Activated gamma-delta T cell treated with anti-CD3 and anti-CD28 coated beads, Interleukin-2, amount 50 U/mL, for 16 hours (primary cell): ENCODE data around the gene KRTAP9-6.
"Not testable (repeated sequence)": the region's sequence is repeated elsewhere in the genome, so short reads cannot be mapped to it uniquely, and the experiment has no call there.

Experiments used
- DNase-seq: peaks from one replicate; pipeline ENCODE4 v3.0.0-alpha.2; 2020; ENCODE audit warnings: low read depth

KRTAP9-6 gene, protein sequence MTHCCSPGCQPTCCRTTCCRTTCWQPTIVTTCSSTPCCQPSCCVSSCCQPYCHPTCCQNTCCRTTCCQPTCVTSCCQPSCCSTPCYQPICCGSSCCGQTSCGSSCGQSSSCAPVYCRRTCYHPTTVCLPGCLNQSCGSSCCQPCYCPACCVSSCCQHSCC

DNA sequence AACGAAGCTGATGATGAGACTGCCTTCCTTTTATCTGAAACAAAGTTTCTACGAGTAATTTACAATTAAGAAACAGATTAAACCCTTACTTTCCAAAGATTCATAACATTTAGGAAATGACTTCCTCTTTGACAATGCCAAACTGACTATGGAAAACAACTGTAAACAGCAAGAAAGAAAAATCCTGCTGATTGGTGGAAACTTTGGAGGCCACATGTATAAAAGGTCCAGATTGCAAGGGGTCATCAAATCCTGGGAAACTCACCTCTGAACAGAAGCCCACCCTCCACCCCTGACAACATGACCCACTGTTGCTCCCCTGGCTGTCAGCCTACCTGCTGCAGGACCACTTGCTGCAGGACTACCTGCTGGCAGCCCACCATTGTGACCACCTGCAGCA is at the start of gene KRTAP9-6:
TSS of gene KRTAP9-6 (plus strand) at position 301 of the 400 bp plus-strand sequence. CDS start at position 301, 0 bp downstream.
- no peak for DNase-seq

DNA sequence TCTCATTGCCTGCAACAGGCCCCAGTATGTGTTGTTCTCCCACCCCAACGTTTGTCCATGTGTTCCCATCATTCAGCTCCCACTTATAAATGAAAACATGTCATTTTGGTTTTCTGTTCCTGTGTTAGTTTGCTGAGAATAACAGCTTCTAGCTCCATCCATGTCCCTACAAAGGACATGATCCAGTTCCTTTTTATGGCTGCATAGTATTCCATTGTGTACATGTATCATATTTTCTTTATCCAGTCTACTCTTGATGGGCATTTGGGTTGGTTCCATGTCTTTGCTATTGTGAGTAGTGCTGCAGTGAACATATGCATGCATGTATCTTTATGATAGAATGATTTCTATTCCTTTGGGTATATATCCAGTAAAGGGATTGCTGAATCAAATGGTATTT is 49.5 kb upstream of the KRTAP9-6 start:
- DNase-seq: no peak

DNA sequence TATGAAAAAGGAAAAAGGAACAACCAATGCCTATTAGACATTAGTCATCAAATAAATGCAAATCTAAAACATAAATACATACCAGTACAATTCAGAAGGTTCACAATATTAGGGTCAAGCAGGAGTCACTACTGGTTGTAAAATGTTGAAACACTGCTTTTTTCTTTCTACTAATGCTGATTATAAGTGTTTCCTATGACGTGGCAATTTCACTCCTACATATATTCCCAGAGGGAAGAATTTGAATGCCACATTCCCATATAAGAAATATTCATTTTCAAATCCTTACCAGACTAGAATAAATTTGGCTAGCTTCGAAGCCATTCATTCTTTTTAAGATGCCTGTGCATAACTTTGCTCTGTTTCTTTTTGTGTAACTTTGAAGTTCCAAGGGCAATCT is 41.4 kb upstream of the KRTAP9-6 start:
- no peak for DNase-seq

DNA sequence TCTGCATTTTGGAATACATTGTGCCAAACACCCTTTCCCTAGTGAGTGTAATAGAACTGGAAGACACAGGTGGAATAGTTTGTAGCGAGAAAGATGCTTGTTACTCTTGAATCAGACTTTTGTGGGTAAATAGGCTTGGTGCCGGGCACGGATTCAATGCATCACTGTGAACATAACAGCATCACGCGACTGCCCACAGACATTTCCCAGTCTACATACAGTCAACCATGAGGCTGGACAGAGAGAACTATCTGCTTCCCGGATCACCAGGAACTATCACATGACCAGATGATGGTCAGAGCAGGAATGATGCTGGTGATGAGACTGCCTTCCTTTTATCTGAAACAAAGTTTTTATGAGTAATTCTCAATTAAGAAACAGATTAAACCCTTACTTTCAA is 39.1 kb upstream of the KRTAP9-6 start:
- no peak for DNase-seq

DNA sequence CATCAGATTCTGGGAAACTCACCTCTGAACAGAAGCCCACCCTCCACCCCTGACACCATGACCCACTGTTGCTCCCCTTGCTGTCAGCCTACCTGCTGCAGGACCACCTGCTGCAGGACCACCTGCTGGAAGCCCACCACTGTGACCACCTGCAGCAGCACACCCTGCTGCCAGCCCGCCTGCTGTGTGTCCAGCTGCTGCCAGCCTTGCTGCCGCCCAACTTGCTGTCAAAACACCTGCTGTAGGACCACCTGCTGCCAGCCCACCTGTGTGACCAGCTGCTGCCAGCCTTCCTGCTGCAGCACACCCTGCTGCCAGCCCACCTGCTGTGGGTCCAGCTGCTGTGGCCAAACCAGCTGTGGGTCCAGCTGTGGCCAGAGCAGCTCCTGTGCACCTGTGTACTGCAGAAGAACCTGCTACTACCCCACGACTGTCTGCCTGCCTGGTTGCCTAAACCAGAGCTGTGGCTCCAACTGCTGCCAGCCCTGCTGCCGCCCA is 38.5 kb upstream of the KRTAP9-6 start, which contains the start of gene KRTAP9-2:
TSS of gene KRTAP9-2 (plus strand) at position 51 of the 498 bp plus-strand sequence. CDS start at position 58, 7 bp downstream.
- not testable (repeated sequence) for DNase-seq

DNA sequence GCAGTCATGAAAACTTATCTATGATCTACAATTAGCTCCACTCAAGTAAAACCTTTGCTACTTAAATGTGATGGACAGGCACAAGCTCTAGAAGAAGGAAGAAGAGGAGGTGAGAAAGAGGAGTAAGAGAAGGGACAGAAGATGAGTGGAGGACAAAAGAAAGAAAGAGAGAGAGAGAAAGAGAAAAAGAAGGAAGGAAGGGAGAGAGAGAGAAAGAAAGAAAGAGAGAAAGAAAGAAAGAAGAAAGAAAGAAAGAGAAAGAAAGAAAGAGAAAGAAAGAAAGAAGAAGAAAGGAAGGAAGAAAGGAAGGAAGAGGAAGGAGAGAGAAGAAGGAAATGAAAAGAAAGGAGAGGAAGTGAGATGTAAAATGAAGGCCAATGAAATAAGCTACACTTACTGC is 35.1 kb upstream of the KRTAP9-6 start:
- DNase-seq: no peak

DNA sequence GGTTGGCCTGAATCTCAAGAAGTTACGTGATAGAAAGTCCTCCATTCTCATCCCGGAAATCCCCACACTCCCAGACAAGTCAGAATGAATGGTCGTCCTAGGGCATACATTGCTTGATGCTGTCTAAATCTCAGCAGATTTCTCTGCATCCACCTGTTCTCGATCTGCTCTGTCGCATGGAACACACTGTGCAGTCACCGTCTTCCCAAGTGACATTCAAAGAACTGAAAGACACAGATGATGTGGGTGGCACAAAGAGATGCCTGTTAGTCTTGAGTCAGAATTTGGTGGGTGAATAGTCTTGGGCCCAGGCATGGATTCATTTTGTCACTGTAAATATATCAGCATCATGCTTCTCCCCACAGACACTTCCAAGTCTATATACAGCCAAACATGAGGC is 33.4 kb upstream of the KRTAP9-6 start:
- DNase-seq: no peak

DNA sequence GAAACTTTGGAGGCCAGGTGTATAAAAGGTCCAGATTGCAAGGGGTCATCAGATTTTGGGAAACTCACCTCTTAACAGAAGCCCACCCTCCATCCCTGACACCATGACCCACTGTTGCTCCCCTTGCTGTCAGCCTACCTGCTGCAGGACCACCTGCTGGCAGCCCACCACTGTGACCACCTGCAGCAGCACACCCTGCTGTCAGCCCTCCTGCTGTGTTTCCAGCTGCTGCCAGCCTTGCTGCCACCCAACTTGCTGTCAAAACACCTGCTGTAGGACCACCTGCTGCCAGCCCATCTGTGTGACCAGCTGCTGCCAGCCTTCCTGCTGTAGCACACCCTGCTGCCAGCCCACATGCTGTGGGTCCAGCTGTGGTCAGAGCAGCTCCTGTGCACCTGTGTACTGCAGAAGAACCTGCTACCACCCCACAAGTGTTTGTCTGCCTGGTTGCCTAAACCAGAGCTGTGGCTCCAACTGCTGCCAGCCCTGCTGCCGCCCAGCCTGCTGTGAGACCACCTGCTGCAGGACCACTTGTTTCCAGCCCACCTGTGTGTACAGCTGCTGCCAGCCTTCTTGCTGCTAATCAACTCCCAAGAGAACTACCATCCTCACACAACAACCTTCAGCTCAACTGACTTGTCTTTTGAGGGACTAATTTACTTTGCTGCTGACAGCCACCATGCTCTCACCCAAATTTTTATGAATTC is 32.6 kb upstream of the KRTAP9-6 start, which contains the start of gene KRTAP9-3:
TSS of gene KRTAP9-3 (plus strand) at position 51 of the 707 bp plus-strand sequence. CDS start at position 104, 53 bp downstream.
- not testable (repeated sequence) for DNase-seq

DNA sequence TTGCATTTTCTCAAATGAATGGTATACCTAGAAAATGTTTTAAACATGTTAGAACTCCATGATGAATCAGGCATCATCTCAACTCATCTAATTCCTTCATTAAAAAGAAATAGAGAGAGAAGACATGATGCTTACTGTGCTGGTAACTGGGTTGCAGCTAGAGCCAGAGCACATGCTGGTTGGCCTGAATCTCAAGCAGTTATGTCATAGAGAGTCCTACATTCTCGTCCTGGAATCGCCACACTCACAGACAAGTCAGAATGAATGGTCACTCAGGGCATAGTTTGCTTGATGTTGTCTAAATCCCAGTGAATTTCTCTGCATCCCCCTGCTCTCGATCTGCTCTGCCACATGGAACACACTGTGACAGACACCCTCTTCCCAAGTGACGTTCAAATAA is 28.1 kb upstream of the KRTAP9-6 start:
- DNase-seq: not testable (repeated sequence)

DNA sequence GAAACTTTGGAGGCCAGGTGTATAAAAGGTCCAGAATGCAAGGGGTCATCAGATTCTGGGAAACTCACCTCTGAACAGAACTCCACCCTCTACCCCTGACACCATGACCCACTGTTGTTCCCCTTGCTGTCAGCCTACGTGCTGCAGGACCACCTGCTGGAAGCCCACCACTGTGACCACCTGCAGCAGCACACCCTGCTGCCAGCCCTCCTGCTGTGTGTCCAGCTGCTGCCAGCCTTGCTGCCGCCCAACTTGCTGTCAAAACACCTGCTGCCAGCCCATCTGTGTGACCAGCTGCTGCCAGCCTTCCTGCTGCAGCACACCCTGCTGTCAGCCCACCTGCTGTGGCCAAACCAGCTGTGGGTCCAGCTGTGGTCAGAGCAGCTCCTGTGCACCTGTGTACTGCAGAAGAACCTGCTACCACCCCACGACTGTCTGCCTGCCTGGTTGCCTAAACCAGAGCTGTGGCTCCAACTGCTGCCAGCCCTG is 27.2 kb upstream of the KRTAP9-6 start, which contains the start of gene KRTAP9-8:
TSS of gene KRTAP9-8 (plus strand) at position 51 of the 489 bp plus-strand sequence. CDS start at position 104, 53 bp downstream.
- DNase-seq: not testable (repeated sequence)

DNA sequence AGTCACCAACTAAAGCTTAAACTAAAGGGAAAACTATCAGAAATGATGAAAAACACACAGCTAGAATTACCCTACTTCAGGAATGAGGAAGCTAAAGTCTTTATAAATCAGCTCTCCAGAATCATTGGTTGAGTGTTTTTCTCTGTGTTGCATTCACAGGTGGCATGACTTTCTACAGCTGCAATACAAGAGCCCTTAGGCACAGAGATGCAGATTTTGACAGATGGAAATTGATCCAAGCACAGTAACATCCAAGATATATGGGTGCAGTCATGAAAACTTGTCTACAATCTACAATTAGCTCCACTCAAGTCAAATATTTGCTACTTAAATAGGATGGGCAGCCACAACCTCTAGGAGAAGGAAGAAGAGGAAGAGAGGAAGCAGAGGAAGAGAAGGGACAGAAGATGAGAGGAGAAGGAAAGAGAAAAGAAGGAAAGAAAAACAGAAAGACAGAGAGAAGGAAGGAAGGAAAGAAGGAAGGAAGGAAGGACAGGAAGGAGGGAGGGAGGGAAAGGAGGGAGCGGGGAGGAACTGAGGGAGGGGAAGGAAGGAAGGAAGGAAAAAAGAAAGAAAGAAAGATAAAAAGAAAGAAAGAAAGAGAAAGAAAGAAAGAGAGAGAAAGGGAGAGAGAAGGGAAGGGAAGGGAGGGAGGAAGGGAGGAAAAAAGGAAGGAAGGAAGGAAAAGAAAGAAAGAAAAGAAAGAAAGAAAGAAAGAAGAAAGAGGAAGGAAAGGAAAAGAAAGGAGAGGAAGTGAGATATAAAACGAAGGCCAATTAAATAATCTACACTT is 18.0 kb upstream of the KRTAP9-6 start:
- DNase-seq: not testable (repeated sequence)

DNA sequence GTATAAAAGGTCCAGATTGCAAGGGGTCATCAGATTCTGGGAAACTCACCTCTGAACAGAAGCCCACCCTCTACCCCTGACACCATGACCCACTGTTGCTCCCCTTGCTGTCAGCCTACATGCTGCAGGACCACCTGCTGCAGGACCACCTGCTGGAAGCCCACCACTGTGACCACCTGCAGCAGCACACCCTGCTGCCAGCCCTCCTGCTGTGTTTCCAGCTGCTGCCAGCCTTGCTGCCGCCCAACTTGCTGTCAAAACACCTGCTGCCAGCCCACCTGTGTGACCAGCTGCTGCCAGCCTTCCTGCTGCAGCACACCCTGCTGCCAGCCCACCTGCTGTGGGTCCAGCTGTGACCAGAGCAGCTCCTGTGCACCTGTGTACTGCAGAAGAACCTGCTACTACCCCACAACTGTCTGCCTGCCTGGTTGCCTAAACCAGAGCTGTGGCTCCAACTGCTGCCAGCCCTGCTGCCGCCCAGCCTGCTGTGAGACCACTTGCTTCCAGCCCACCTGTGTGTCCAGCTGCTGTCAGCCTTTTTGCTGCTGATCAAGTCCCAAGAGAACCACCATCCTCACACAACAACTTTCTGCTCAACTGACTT is 15.4 kb upstream of the KRTAP9-6 start, which contains the start of gene KRTAP9-4:
TSS of gene KRTAP9-4 (plus strand) at position 51 of the 604 bp plus-strand sequence. CDS start at position 85, 34 bp downstream.
- not testable (repeated sequence) for DNase-seq

DNA sequence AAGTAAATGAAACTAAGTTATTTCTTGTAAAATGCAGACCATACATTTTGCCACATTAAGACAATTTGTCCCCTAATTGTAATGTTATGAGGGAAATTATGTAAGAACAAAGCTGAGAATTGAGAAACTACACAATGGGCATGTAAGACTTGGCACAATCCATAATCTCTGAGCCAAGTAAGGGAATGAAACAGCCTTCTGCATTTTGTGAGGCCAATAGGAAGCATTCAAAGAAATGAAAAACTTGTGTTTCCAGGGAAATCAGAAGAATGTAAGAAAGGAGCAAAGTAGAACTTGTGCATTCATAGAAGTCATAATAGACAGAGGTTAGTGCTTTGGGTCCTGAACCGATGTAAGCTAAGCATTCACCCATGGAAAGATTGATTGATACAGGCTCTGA is 13.9 kb upstream of the KRTAP9-6 start:
- no peak for DNase-seq

DNA sequence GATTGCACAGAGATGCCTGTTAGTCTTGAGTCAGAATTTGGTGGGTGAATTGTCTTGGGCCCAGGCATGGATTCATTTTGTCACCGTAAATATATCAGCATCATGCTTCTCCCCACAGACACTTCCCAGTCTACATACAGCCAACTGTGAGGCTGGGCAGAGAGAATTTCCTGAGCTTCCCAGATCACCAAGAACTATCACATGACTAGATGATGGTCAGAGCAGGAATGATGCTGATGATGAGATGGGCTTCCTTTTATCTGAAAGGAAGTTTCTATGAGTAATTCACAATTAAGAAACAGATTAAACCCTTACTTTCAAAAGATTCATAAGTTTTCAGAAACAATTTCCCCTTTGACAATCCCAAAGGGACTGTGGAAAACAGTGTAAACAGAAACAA is 10.3 kb upstream of the KRTAP9-6 start:
- no peak for DNase-seq

DNA sequence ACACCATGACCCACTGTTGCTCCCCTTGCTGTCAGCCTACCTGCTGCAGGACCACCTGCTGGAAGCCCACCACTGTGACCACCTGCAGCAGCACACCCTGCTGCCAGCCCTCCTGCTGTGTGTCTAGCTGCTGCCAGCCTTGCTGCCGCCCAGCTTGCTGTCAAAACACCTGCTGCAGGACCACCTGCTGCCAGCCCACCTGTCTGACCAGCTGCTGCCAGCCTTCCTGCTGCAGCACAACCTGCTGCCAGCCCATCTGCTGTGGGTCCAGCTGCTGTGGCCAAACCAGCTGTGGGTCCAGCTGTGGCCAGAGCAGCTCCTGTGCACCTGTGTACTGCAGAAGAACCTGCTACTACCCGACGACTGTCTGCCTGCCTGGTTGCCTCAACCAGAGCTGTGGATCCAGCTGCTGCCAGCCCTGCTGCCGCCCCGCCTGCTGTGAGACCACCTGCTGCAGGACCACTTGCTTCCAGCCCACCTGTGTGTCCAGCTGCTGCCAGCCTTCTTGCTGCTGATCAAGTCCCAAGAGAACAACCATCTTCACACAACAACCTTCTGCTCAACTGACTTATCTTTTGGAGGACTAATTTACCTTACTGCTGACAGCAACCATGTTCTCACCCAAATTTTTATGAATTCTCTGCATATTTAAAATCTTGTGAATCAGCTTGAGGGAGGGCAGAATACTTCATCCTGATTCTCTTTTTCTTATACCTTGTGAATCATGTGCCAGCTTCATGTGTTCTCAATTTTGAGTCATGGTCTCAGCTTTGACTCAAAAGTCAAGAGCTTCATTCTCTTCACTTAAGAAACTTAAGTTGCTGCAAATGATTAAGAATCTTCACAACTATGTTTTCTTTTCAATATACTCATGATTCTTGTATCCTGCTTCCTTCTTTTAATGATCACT is 9.5 kb upstream of the KRTAP9-6 start, which contains the start of gene KRTAP9-9:
TSS of gene KRTAP9-9 (plus strand) at position 4 of the 910 bp plus-strand sequence.
- DNase-seq: not testable (repeated sequence)

DNA sequence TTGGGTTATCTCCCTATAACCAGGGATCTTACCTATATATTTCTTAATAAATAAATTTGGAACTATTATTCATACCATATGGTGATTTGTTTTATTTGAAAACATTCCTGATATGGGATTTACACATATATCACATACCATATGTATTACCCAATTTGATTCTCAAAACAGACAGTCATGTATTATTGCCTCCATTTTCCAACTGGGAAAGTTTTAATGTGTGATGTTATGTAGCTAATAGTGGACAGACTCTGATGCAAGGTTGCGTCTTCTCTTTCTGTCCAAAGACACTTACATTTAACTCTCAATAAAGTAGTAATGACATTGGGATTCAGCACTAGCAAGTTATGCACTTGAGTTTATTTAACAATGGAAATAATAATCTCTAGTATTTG is 8.9 kb upstream of the KRTAP9-6 start:
- no peak for DNase-seq

DNA sequence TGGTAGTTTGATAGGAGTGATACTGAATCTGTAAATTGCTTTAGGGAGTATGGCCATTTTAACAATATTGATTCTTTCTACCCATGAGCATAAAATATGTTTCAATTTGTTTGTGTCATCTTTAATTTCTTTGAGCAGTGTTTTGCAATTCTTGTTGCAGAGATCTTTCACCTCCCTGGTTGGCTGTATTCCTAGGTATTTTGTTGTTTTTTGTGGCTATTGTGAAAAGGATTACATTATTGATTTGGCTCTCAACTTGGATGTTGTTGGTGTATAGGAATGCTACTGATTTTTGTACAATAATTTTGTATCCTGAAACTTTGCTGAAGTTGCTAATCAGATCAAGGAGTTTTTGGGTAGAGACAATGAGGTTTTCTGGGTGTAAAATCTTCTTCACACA is 6.8 kb upstream of the KRTAP9-6 start:
- DNase-seq: no peak

DNA sequence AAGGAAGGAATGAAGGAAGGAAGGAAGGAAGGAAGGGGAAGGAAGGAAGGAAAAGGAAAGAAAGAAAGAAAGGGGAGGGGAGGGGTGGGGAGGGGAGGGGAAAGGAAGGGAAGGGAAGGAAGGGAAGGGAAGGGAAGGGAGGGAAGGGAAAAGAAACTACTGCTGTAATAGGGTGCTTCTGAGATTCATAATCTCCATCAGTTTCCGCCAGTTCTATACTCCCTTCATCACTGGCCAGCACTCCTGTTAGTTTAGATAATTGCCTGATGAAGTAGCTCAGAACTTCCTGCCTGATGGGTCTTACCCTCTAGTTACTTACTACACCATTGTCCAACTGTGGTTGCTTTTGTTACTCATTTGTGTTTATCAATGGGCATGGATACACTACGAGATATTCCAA is 2.0 kb upstream of the KRTAP9-6 start:
- DNase-seq: no peak

DNA sequence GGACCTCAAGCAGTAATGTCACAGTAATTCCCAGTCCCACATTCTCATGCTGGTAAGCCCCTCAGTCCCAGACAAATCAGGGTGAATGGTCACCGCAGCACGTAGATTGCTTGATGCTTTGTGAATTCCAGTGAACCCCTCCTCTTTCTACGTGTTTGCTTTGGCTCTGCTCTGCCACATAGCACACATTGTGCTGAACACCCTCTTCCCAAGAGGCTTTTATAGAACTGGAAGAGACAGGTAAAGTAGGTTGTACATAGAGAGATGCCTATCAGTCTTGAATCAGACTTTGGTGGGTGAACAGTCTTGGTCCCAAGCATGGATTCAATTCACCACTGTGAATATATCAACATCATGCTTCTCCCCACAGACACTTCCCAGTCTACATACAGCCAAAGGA is 579 bp upstream of the KRTAP9-6 start:
- no peak for DNase-seq

DNA sequence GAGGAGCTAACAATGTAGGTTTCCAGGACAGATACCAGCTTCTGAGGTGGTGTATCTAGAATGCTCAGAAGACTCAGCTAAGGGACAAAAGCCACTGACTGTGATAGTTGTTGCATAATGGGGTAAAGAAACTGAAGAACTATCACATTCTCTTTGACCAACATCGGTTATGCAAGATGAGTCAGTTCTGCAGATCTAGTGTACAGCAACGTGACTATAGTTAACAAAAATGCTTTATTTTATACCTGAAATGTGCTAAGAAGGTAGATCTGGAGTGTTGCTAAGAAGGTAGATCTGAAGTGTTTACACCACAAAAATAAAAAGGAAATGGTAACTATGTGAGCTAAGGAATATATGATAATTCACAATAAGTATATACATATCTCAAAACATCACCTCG is 2.5 kb downstream of the KRTAP9-6 start:
- DNase-seq: no peak
